ENCODE data around the gene SELENOM.
"Not testable (repeated sequence)": the region's sequence is repeated elsewhere in the genome, so short reads cannot be mapped to it uniquely, and the experiment has no call there.

Gene SELENOM

DNA sequence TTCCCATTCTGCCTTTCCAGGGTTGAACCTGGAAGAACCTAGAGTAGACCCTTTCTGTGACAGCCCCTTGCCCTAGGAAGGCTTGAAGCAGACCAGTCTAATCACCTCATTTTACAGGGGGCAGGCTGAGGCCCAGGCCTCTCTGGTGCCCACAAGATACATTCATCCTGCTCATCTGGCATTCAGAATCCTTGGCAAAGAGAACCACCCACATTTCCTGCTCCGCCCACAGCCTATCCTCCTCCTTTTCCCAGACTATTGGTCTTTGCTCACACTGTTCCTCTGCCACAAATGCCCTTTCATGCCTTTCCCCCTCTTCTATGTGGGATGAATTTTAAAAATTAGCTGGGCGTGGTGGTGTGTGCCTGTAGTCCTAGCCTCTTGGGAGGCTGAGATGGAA, 29.0 kb downstream of the SELENOM start:
- not testable (repeated sequence) for DNase-seq (ENCODE audit: low read depth in 2 of 2)

DNA sequence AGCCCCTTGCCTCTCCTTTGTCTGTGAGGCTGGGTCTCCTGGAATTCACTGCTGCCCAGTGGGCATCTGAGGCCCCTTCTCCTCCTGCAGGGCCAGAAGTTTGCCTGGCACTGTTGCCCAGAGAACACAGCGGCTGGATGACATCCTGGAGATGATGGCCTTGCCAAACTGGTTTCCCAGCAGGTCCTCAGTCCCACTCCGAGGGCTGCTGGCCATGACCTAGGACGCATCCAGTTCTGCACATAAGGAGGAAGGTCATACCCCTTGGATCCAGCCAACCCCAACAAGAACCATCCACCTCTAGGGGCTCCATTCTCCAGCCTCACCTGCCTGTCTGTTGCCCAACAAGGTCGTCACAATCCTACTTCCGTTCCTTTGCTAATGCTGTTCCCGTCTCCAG, 29.7 kb downstream of the SELENOM start:
- DNase-seq (ENCODE audit: low read depth in 2 of 2): no peak

DNA sequence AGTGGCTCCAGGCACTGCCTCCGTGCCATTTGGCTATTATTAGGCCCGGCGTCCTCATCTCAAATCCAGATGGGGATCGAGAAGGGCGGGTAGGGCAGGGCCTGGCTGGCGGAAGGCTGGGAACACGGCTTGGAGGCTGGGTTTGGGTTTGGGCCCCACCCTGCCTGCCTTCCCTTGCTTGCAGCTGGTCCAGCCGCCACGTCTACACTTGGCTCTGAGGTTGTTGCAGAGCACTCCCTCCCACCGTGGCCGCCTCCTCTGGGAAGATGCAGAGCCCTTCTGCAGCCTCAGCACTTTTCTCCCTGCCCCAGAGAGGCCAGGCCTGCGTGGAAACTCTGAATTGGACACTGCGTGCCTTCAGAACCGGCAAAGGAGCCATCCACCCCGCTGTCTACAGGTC, 31.4 kb downstream of the SELENOM start:
- DNase-seq (ENCODE audit: low read depth in 2 of 2): no peak

GRCh38 chr22:31073545-31074145, 33.7 kb downstream of the SELENOM start:
- DNase-seq (ENCODE audit: low read depth in 2 of 2): not testable (repeated sequence)

GRCh38 chr22:31073125-31073524, 34.2 kb downstream of the SELENOM start:
- DNase-seq (ENCODE audit: low read depth in 2 of 2): not testable (repeated sequence)

- DNase-seq (ENCODE audit: low read depth in 2 of 2): not testable (repeated sequence)
Observed at GRCh38 chr22:31069691-31070314, 37.6 kb downstream of the SELENOM start.

GRCh38 chr22:31068970-31069369, 38.4 kb downstream of the SELENOM start:
- DNase-seq (ENCODE audit: low read depth in 2 of 2): no peak

GRCh38 chr22:31064369-31064768, 43.0 kb downstream of the SELENOM start:
- DNase-seq (ENCODE audit: low read depth in 2 of 2): no peak

- no peak for DNase-seq (ENCODE audit: low read depth in 2 of 2)
Observed at GRCh38 chr22:31062566-31063230, 44.7 kb downstream of the SELENOM start.

- not testable (repeated sequence) for DNase-seq (ENCODE audit: low read depth in 2 of 2)
Observed at GRCh38 chr22:31059663-31060062, 47.7 kb downstream of the SELENOM start.

DNA sequence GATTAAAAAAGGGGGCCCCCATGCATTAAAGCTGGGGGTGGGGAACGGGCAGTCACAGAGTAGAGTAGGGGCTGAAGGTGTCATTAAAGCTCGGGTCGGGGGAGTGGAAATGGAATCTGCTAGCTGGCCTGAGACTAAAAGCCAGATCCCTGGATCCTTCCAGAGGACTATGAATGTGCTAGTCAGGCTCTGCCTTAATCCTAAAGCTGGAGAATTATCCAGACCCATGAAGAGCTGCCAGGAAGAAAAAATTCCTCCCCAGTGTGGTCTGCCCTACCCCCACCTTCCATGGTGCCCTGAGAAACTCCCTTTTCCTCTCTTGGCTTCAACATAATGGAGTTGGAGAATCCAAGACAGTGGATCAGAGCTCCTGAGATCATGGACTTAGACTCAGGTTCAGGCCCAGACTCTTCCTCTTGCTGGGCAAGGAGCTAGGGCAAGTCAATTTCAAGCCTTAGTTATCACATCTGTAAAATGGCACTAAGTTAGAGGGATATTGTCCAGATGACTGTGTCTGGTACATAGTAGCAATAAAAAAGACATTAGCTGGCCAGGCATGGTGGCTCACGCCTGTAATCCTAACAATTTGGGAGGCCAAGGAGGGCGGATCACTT, 50.3 kb downstream of the SELENOM start:
- DNase-seq (ENCODE audit: low read depth in 2 of 2): no peak

DNA sequence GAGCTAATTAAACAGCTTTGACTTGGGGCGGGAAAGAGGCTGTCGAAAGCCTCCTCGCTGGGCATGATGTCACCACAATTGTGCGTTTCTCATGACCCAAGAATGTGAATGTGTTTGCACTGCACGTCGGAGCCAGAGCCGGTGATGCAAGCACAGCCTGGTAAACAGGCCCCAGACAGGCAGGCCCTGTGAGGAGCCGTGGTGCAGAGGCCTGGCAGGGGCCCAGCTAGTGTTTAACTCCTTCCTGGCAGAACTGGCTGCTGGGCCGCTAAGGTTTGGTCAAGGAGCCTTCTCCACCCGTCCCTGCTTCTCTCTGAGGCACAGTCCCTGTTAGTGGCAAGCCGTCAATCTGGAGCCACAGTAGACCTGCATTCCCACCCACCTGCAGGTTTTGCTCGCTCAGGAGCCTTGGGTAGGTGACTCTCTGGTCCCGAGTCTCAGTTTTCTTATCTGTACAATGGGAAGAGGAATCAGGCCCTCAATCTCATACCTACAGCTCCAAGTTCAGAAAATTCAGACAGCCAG, 51.7 kb downstream of the SELENOM start:
- DNase-seq (ENCODE audit: low read depth in 2 of 2): no peak

- no peak for DNase-seq (ENCODE audit: low read depth in 2 of 2)
Observed at GRCh38 chr22:31055117-31055634, 52.2 kb downstream of the SELENOM start.

Data from stimulated activated CD8-positive, alpha-beta memory T cell treated with anti-CD3 and anti-CD28 coated beads, Interleukin-2, amount 100 ng/mL, for 1 hour (primary cell).